Measurements from ENCODE around the gene CFAP410. TPM values are rescaled to one million over a fixed set of nuclear protein-coding genes. Genes with fewer than 3 reads are reported as not detected.
A peak's percentile ranks its signal among the peaks of the same experiment; 100 is the strongest.

The CFAP410 gene
- total and polyA plus RNA-seq, 11 donors: 10.4 to 31.6 (median 16.4) TPM

DNA sequence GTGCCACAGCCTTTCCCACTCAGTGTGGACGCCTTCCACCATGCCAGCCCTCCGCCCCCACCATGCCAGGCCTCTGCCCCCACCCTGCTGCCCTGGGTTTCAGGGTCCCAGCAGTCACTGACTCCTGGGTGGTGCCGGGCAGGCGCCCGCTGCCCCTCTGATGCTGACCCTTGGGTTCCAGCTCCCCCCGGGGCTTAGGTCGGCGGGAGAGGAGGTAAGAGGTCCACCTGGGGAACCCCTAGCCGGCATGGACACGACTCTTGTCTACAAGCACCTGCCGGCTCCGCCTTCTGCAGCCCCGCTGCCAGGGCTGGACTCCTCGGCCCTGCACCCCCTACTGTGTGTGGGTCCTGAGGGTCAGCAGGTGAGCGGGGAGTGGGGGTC is 46.4 kb downstream of the CFAP410 start:
- ATAC-seq (no peak), DNase-seq (peak in 2 of 5 donors; percentile 11 to 59)
- TF ChIP-seq CTCF (IDR thresholded peaks at IDR 0.05): no peak
- no peak for TF ChIP-seq POLR2A (IDR thresholded peaks at IDR 0.05)
- no peaks in the 10 kb centered on the region for H3K9me3 ChIP-seq
- no peaks in the 10 kb centered on the region for H3K36me3 ChIP-seq
- no peak overlapping the region for H3K4me3 ChIP-seq
- peaks cover 5 to 25% (median 18%) of the 10 kb centered on the region in 12 donors for H3K4me1 ChIP-seq
- intact Hi-C loops (cut with DNase I): no loop called here
- H3K27ac ChIP-seq: no peak overlapping the region
- 89 to 96% (median 89%) methylated on average over 5 to 15 of the region's 15 CpGs for WGBS, 4 donors
- H3K27me3 ChIP-seq: no peaks in the 10 kb centered on the region

GRCh38 chr21:44291936-44292811 is 47.0 kb downstream of the CFAP410 start:
- intact Hi-C loops (cut with DNase I): no loop called here
- no peak overlapping the region for H3K4me3 ChIP-seq

DNA sequence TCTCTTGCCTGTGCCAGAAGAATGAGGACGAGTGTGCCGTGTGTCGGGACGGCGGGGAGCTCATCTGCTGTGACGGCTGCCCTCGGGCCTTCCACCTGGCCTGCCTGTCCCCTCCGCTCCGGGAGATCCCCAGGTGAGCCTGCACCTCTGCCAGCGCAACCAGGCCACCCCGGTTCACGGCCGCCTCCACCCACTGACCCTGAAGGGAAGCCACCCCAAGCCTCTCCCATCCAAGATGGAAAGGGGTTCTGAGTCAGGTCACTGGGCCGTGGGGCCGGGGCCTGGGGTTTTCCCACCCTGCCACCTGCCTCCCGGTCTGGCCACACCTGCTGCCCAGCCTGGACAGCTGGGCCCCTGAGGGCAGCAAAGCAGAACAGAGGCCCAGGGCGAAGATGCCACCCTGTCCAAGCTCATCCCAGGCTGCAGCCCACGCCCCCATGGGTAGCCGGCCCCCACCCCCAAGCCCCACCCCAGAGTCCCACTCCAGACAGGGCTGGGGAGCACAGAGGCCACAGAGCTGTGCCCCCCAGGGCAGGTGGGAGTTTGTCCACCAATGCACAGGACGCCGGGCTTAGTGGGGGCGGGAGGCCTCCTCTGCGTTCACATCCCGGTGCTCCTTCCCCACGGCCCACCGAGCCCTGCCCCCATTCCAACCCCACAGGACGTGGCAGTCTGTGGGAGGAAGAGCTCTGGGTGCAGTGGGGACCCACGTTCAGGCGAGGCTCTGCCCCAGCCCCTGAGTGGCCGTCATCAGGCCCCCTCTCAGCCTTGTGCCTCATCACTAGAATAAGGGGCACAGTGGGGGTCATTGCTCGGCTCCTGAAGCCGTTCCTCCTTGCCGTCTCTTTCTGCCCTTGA is 47.9 kb downstream of the CFAP410 start:
- DNase-seq: peak in 2 of 5 donors; percentile 24 to 60
- no peaks in the 10 kb centered on the region for H3K36me3 ChIP-seq

More at GRCh38 chr21:44291936-44292811, 47.0 kb downstream of the CFAP410 start:
- DNase-seq: peak in 2 of 5 donors; percentile 31 to 54
- Histone ChIP-seq H3K27ac (no peak overlapping the region), H3K4me1 (peaks cover 0 to 19% (median 12%) of the 10 kb centered on the region in 12 donors), H3K27me3 (no peaks in the 10 kb centered on the region), H3K36me3 (no peaks in the 10 kb centered on the region), H3K9me3 (no peaks in the 10 kb centered on the region)
- WGBS, 4 donors: 51 to 65% (median 64%) methylated on average over 16 to 25 of the region's 25 CpGs
- no peak for TF ChIP-seq CTCF (IDR thresholded peaks at IDR 0.05)
- no peak for TF ChIP-seq POLR2A (IDR thresholded peaks at IDR 0.05)
- no peak for ATAC-seq

More for the DNA sequence above, 47.9 kb downstream of the CFAP410 start:
- Histone ChIP-seq H3K27me3 (peaks cover 0 to 9% (median 6%) of the 10 kb centered on the region in 9 donors), H3K9me3 (no peaks in the 10 kb centered on the region), H3K4me1 (peaks cover 0 to 16% (median 12%) of the 10 kb centered on the region in 12 donors), H3K4me3 (no peak overlapping the region), H3K27ac (no peak overlapping the region)
- intact Hi-C loops (cut with DNase I): no loop called here
- no peak for TF ChIP-seq POLR2A (IDR thresholded peaks at IDR 0.05)
- TF ChIP-seq CTCF (IDR thresholded peaks at IDR 0.05): no peak
- 83 to 90% (median 86%) methylated on average over 12 to 33 of the region's 33 CpGs for WGBS, 4 donors
- ATAC-seq: no peak

Data from heart left ventricle (tissue), 16 donors.